H1 (cell line): ENCODE measurements around the gene CD226. TPM values are rescaled to one million over a fixed set of nuclear protein-coding genes. Genes with fewer than 3 reads are reported as not detected.

Experiments used
- CHD2 ChIP-seq: IDR thresholded peaks from 2 replicates; pipeline ENCODE4 v1.6.1; 2012; ENCODE audit warnings: low read length, improper control_type of control experiment
- GABPA ChIP-seq: IDR thresholded peaks from 2 replicates; pipeline ENCODE4 v1.6.1; 2011; ENCODE audit warnings: mild to moderate bottlenecking, low read length, moderate library complexity, borderline replicate concordance; ENCODE audit not compliant: insufficient read depth
- POLR2A ChIP-seq, 2 experiments: IDR thresholded peaks; 1 replicate in 1 of 2; 2 replicates in 1 of 2; pipeline ENCODE4 v1.6.1; 2011; ENCODE audit warnings: low read depth in 2 of 2, low read length in 2 of 2, mild to moderate bottlenecking in 2 of 2; ENCODE audit errors: control extremely low read depth in 1 of 2
- POU5F1 ChIP-seq: IDR thresholded peaks from 2 replicates; pipeline ENCODE4 v1.6.1; 2011; ENCODE audit warnings: low read depth, mild to moderate bottlenecking, low read length, moderate library complexity
- polyA plus RNA-seq, 7 experiments: library from polyadenylated mRNA; depleted of rRNA in 3 of 7; stranded (reverse) in 5 of 7; unstranded in 2 of 7; fragments of >200 nt in 5 of 7; fragments of 200-250 nt in 2 of 7; gene quantifications; 1 replicate in 5 of 7; 2 replicates in 1 of 7; 4 replicates in 1 of 7; pipeline versions ENCODE4 v1.2.1 to v1.2.3, GENCODE V29; 2011 to 2013; ENCODE audit warnings: missing spikeins in 2 of 7, mixed read lengths in 2 of 7
- total RNA-seq: library from RNA; stranded (reverse); fragmentation: NEBNext Ultra II Directional; extraction: Animal tissue kit (Norgen Biotek cat#: 25700); gene quantifications from 2 replicates; pipeline ENCODE4 v1.2.1, GENCODE V29; 2021
- TF ChIP-seq, protein P1 (sequence below), 3 experiments: IDR thresholded peaks; 1 replicate in 2 of 3; 2 replicates in 1 of 3; pipeline versions ENCODE4 v1.5.1 to v1.6.1; 2011; ENCODE audit warnings: low read length in 3 of 3, mild to moderate bottlenecking in 3 of 3, inconsistent platforms in 2 of 3, low read depth in 1 of 3, moderate library complexity in 1 of 3; ENCODE audit not compliant: insufficient read depth in 1 of 3; ENCODE audit errors: control extremely low read depth in 1 of 3

Gene CD226
- total and polyA plus RNA-seq, 2 of the 8 experiments (the other 6 are each of a cell fraction or from before 2014, with no cell fraction given), result not detected

DNA sequence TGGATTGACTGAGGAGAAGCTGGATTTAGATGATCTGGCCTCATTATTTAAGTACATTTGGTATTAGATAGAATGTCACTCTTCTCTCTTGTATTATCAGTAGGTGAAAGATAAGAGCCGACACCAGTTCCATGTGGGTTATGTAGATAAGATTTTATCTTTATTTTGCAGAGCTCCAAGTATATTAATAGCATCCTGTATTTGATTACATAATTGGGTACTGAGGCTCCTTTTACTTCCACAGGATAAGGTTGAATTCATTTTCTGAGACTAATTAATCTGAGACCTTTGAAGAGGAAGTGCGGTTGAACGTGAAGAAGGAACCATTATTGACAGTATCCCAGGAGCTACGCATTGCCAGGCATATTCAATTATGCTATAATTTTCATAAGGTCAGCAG lies 32.8 kb upstream of the CD226 start (continued):
- TF ChIP-seq, protein P1, sequence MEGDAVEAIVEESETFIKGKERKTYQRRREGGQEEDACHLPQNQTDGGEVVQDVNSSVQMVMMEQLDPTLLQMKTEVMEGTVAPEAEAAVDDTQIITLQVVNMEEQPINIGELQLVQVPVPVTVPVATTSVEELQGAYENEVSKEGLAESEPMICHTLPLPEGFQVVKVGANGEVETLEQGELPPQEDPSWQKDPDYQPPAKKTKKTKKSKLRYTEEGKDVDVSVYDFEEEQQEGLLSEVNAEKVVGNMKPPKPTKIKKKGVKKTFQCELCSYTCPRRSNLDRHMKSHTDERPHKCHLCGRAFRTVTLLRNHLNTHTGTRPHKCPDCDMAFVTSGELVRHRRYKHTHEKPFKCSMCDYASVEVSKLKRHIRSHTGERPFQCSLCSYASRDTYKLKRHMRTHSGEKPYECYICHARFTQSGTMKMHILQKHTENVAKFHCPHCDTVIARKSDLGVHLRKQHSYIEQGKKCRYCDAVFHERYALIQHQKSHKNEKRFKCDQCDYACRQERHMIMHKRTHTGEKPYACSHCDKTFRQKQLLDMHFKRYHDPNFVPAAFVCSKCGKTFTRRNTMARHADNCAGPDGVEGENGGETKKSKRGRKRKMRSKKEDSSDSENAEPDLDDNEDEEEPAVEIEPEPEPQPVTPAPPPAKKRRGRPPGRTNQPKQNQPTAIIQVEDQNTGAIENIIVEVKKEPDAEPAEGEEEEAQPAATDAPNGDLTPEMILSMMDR (IDR thresholded peaks at IDR 0.05; ENCODE audit: control extremely low read depth in 1 of 3, insufficient read depth in 1 of 3, low read depth in 1 of 3, low read length in 3 of 3), result no peak
- no peak for TF ChIP-seq GABPA
- no peak for TF ChIP-seq POU5F1
- no peak for TF ChIP-seq CHD2
- no peak for TF ChIP-seq POLR2A (IDR thresholded peaks at IDR 0.05; ENCODE audit: control extremely low read depth in 1 of 2, low read depth in 2 of 2, low read length in 2 of 2)
- TF ChIP-seq, all 59 proteins: peak for 0
